HG03097 (cell line): Measurements from ENCODE around the gene MIS18BP1.
"Not testable (repeated sequence)": the region's sequence is repeated elsewhere in the genome, so short reads cannot be mapped to it uniquely, and the experiment has no call there.

Experiments
- ATAC-seq: cut with Tn5 transposase; IDR thresholded peaks from one replicate; pipeline ENCODE4 v1.9.1; 2021; ENCODE audit not compliant: unreplicated experiment, low FRiP score

MIS18BP1 gene

GRCh38 chr14:45253070-45253753 is at the start of gene MIS18BP1:
Gene MIS18BP1 (minus strand): TSS chr14:45253202. CDS start chr14:45247286, 5,916 bp downstream.
- peak; percentile 85 for ATAC-seq

- ATAC-seq = no peak
Observed at GRCh38 chr14:45298423-45299117, 45.6 kb upstream of the MIS18BP1 start.

DNA sequence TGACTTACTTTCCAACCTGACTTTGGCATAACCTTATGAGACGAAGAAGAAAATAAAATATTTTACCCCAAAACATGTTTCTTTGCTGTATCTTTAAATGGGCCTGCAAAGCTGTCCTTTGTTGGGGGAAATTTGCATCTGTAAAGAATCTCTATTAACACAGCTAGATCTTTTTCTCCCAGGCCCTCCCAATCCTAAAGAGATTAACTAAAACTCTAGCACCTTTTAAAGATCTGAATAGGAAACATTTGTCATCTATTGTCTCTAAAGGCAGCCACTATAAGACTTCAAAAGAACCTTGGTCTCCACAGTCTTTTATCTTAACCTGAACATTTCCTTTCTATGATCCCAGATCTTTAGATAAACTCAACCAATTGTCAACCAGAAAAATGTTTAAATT is 41.8 kb upstream of the MIS18BP1 start:
- not testable (repeated sequence) for ATAC-seq

GRCh38 chr14:45290547-45290946 is 37.5 kb upstream of the MIS18BP1 start:
- no peak for ATAC-seq

- ATAC-seq = no peak
Observed at GRCh38 chr14:45287610-45288009, 34.6 kb upstream of the MIS18BP1 start.

- no peak for ATAC-seq
Observed at GRCh38 chr14:45284802-45285201, 31.8 kb upstream of the MIS18BP1 start.

- ATAC-seq = not testable (repeated sequence)
Observed at GRCh38 chr14:45281731-45282400, 28.9 kb upstream of the MIS18BP1 start.

GRCh38 chr14:45271858-45272537 is 19.0 kb upstream of the MIS18BP1 start:
- ATAC-seq = no peak

GRCh38 chr14:45270031-45270430 is 17.0 kb upstream of the MIS18BP1 start:
- ATAC-seq = no peak

DNA sequence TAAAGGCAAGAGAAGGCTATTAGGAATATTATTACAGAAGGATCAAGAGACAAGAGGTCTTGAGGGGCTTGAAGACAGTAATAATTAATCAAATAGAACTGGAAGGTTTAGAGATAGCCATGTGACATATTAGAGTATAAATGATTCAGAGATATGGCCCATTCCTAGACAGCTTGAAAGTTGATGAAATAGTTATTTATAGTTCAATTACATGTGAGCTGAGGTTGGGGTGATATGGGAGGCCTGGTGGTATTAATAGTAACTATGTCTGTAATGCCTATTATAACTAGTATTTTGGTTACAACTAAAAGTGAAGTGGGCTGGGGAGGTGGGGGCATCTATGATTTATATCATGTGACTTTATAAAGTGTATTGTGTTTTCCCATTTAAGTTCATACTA is 14.1 kb upstream of the MIS18BP1 start:
- no peak for ATAC-seq

DNA sequence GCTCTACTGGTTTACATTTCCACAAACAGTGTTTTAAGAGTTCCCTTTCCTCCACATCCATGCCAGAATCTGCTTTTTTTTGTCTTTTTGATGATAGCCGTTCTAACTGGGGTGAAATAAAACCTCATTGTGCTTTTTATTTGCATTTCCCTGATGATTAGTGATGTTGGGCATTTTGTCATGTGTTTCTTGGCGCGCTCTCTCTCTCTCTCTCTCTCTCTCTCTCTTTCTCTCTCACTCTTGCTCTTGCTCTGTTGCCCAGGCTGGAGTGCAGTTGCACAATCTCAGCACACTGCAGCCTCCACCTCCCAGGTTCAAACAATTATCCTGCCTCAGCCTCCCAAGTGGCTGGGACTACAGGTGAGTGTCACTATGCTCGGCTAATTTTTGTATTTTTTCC is 9.6 kb upstream of the MIS18BP1 start:
- ATAC-seq = no peak

- no peak for ATAC-seq
Observed at GRCh38 chr14:45261209-45261608, 8.2 kb upstream of the MIS18BP1 start.

DNA sequence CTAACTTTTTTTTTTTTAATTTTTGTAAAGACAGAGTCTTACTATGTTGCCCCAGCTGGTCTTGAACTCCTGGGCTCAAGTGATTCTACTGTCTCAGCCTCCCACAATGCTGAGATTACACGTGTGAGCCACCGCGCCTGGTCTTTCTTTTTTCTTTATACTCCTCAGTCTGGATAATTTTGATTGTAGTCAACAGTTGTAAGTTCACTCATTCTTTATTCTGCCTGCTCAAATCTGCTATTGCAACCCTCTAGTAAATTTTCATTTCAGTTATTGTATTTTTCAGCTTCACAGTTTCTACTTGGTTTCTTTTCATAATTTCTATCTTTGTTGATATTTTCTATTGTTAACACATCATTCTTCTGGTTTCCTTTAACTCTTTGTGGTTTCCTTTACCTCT is 5.8 kb upstream of the MIS18BP1 start:
- no peak for ATAC-seq

- ATAC-seq = no peak
Observed at GRCh38 chr14:45258073-45258472, 5.1 kb upstream of the MIS18BP1 start.

DNA sequence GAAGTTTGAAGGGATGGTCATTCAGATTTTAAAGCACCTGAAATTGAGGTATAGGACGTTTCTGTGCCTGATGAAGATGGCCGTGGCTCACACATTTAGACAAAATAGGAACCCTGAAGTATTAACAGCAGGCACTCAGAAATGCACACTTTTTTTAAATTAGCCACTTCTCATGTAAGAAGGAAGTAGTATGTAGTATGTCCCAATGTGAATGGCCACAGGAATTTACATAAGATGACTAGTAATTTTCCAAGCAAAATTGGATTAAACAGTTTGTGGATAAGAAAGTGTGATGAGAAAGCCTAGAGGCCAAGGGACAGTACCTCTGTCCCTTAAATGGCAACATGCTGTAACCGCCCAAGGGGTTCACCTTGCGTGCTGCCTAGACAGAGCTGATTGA is 1.8 kb upstream of the MIS18BP1 start:
- ATAC-seq = no peak

DNA sequence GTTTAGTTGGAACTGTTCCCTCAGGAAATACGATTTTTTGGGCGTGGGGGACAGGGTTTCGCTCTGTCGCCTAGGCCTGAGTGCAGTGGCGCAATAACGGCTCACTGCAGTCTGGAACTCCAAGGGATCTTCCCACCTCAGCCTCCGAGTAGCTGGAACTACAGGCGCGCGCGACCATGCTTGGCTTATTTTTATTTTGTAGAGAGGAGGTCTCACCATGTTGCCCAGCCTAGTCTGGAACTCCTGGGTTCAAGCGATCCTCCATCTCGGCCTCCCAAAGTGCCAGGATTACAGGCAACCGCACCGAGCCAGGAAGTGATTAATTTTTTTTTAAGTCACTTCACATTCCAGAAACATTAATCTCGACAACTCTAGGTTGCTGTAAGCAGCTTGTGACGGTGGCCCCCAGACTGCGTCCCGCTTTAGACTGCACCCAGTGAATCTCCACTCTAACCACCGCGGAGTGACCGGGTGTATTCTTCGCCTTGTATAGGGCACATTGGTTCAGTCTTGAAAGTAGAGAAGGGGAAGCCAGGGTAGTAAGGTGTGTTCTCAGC is 830 bp upstream of the MIS18BP1 start:
- no peak for ATAC-seq

DNA sequence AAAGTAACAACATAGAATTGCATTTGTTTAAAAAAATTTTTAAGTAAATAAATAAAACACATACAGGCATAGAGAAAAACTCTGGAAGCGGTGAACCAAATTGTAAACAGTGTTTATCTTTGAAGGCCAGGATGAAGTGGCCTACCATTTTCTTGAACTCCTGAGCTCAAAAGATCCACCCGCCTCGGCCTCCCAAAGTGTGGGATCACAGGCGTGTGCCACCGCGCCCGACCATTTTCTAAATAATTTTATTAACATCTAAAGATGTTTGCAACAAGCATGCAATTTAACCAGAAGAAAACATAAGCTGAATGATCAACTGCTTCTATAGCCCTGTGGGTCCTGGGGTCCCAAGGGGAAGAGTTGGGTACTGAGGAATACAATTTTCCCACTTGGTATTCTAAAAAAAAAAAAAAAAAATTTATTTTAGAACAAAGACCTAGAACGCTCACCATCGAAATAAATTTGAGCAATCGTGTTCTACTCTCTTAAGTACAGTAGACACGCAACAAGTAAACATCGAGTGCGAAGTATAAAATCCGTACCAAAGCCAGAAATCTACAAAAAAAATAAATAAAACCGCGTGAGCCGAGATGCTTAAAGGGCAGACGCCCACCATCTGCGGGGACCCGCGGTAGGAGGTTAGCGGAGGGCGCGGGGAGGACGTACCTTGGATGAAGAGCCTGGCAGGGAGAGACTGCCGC is 484 bp downstream of the MIS18BP1 start:
- no peak for ATAC-seq

GRCh38 chr14:45251912-45252311 is 1.1 kb downstream of the MIS18BP1 start:
- peak; percentile 54 for ATAC-seq

DNA sequence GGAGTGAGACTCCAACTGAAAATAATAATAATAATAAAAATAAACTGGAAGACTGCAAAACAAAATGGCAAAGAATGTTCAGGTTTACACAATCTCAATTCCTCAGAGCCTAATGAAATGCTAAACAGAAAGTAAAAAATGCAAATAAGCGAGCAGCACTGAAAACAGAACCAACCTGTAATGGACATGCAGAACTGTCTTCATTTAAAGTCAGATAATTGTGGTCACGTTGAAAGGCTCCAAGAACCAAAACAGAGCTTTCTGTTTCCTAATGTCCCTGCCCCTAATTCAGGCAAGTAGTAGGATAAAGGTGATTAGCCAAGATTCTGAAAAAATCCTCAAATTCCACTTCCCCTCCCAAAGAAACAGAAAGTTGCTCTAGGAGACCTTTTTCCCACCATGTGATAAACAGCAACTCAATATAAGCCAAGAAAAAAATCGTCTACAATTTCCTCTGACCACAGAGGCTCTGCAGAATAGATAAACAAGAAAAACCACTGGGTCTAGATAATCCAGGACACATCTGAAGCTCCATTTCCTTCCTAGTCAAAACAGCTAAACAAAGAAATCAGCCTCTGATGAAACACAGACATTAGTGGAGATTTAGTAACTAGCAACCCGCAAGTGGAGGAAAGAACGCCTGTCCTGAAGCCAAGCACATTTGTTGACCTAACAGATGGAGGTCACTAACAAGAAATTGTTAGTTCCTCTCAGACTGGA is 3.0 kb downstream of the MIS18BP1 start:
- no peak for ATAC-seq

- no peak for ATAC-seq
Observed at GRCh38 chr14:45247427-45247826, 5.6 kb downstream of the MIS18BP1 start.
